GM23338 (cell line): ENCODE results near the gene COMP.

Source experiments
- CREB1 ChIP-seq: fragments of 250-450 bp; sonication (Bioruptor Pico); IDR thresholded peaks from 2 replicates; pipeline ENCODE4 v1.5.0; 2020; ENCODE audit warnings: low read depth, mild to moderate bottlenecking, moderate library complexity
- CTCF ChIP-seq, 2 experiments: fragments of 200-600 bp in 1 of 2; sonication (generic) in 1 of 2; conservative IDR thresholded peaks; 2 replicates each; pipeline versions ENCODE4 v1.5.1 to v1.6.1; 2016 to 2017; ENCODE audit warnings: antibody characterized with exemption in 2 of 2, low read depth in 2 of 2, mild to moderate bottlenecking in 2 of 2, moderate library complexity in 1 of 2
- EZH2 ChIP-seq: fragments of 200-600 bp; sonication (generic); IDR thresholded peaks from one replicate; pipeline ENCODE4 v1.8.0; 2017; ENCODE audit warnings: antibody characterized with exemption, mild to moderate bottlenecking, low read depth; ENCODE audit not compliant: unreplicated experiment
- EZH2phosphoT487 ChIP-seq: fragments of 200-600 bp; sonication (generic); IDR thresholded peaks from one replicate; pipeline ENCODE4 v1.8.1; 2018; ENCODE audit warnings: antibody characterized with exemption; ENCODE audit not compliant: unreplicated experiment
- JUNB ChIP-seq: IDR thresholded peaks from one replicate; pipeline ENCODE4 v1.6.1; 2016; ENCODE audit warnings: antibody characterized with exemption; ENCODE audit not compliant: unreplicated experiment
- NANOG ChIP-seq: IDR thresholded peaks from 2 replicates; pipeline ENCODE4 v1.6.1; 2016; ENCODE audit warnings: antibody characterized with exemption, borderline replicate concordance
- POLR2AphosphoS5 ChIP-seq: IDR thresholded peaks from 2 replicates; pipeline ENCODE4 v1.6.1; 2016; ENCODE audit warnings: antibody characterized with exemption, low read depth
- REST ChIP-seq: IDR thresholded peaks from one replicate; pipeline ENCODE4 v1.6.1; 2018; ENCODE audit warnings: antibody characterized with exemption; ENCODE audit not compliant: unreplicated experiment
- STAT1 ChIP-seq: IDR thresholded peaks from one replicate; pipeline ENCODE4 v1.6.1; 2016; ENCODE audit warnings: antibody characterized with exemption; ENCODE audit not compliant: unreplicated experiment
- ZNF114 ChIP-seq: fragments of 250-450 bp; sonication (Bioruptor Pico); IDR thresholded peaks from 2 replicates; pipeline ENCODE4 v1.5.0; 2020; ENCODE audit warnings: mild to moderate bottlenecking, moderate library complexity
- ZNF331 ChIP-seq: fragments of 250-450 bp; sonication (Bioruptor Pico); IDR thresholded peaks from 2 replicates; pipeline ENCODE4 v1.5.0; 2020; ENCODE audit warnings: low read depth, mild to moderate bottlenecking, moderate library complexity
- ZNF462 ChIP-seq: fragments of 250-450 bp; sonication (Bioruptor Pico); IDR thresholded peaks from 2 replicates; pipeline ENCODE4 v1.5.0; 2020; ENCODE audit warnings: mild to moderate bottlenecking, moderate library complexity

GRCh38 chr19:18737954-18738351, 53.2 kb downstream of the COMP start:
- TF ChIP-seq EZH2: no peak
- no peak for TF ChIP-seq CTCF (conservative IDR thresholded peaks at IDR 0.05; ENCODE audit: low read depth in 2 of 2)
- no peak for TF ChIP-seq POLR2AphosphoS5
- TF ChIP-seq JUNB: no peak
- TF ChIP-seq REST: no peak
- TF ChIP-seq CREB1 (CRISPR knock-in tag): no peak
- no peak for TF ChIP-seq ZNF331 (CRISPR knock-in tag)
- no peak for TF ChIP-seq EZH2phosphoT487
- no peak for TF ChIP-seq STAT1
- no peak for TF ChIP-seq ZNF462
- TF ChIP-seq NANOG: no peak
- TF ChIP-seq ZNF114 (CRISPR knock-in tag): no peak
